ENCODE results near the gene PRAME.
"Not testable (repeated sequence)": the region's sequence is repeated elsewhere in the genome, so short reads cannot be mapped to it uniquely, and the experiment has no call there.

The PRAME gene, protein sequence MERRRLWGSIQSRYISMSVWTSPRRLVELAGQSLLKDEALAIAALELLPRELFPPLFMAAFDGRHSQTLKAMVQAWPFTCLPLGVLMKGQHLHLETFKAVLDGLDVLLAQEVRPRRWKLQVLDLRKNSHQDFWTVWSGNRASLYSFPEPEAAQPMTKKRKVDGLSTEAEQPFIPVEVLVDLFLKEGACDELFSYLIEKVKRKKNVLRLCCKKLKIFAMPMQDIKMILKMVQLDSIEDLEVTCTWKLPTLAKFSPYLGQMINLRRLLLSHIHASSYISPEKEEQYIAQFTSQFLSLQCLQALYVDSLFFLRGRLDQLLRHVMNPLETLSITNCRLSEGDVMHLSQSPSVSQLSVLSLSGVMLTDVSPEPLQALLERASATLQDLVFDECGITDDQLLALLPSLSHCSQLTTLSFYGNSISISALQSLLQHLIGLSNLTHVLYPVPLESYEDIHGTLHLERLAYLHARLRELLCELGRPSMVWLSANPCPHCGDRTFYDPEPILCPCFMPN

GRCh38 chr22:22558972-22559603 lies at the start of gene PRAME:
Gene PRAME (minus strand): TSS chr22:22559265. CDS start chr22:22556832, 2,433 bp downstream.
- in situ Hi-C loops (cut with MboI; ENCODE audit: low pct_unique_long_range_greater_than_20kb, low sequenced_read_pairs): loop anchor here (25.0 kb wide), 1 partner anchor 97 kb away; no protein-coding TSS in a partner anchor
- peak; percentile 97 for DNase-seq

GRCh38 chr22:22608022-22608421 lies 49.0 kb upstream of the PRAME start:
- in situ Hi-C loops (cut with MboI; ENCODE audit: low pct_unique_long_range_greater_than_20kb, low sequenced_read_pairs); DNase-seq: not testable (repeated sequence)

- DNase-seq: no peak
- in situ Hi-C loops (cut with MboI; ENCODE audit: low pct_unique_long_range_greater_than_20kb, low sequenced_read_pairs): no loop called here
Measured at GRCh38 chr22:22605074-22605404, 46.0 kb upstream of the PRAME start.

DNA sequence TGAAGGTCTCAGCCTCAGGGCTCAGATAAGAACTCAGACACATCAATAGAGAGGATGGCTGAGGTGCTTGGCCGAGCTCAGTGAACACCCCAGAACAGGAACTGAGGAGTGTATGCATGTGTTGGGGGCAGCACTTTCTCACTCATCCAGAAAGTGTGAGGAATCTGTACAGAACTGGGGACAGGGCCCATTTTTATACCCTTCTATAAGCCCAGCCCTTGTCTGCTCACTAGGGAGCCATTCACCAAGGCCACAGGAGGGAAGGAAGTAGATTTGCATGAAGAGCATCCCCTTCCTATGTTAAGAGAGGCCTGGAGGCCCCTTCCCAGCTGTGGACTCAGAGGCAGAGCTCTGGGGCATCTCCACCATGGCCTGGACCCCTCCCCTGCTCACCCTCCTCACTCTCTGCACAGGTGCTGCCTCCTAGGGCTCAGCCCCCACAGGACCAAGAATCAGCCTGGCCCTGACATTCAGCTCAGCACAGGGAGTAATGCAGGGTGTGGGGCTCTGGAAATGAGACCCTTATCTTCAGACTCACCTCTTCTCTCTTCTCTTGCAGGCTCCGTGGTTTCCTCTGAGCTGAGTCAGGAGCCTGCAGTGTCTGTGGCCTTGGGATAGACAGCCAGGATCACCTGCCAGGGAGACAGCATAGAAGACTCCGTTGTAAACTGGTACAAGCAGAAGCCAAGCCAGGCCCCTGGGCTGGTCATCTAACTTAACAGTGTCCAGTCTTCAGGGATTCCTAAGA lies 45.4 kb upstream of the PRAME start:
- in situ Hi-C loops (cut with MboI; ENCODE audit: low pct_unique_long_range_greater_than_20kb, low sequenced_read_pairs): no loop called here

DNA sequence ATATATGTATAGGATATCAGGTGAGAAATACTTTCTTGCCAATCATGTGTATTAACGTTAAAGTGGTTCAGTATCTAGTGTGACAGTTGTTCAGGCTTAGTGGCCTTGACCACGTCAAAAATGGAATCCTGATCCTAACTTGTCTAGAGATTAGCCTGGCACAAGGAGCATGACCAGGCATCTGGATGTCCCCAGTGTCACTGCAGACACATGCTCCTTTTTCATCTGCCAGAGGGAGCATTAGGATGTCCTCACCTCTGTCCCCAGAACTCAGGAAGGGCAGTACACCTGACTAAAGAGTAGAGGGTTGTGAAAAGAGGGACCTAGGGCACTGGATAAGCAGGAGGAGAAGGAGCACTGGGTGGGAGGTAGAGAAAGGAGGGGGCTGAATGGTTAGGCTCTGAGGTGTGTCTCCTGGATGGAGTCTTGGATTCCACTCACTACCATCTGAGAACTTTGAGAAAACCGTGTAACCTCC lies 44.4 kb upstream of the PRAME start:
- no peak for DNase-seq
- in situ Hi-C loops (cut with MboI; ENCODE audit: low pct_unique_long_range_greater_than_20kb, low sequenced_read_pairs): no loop called here

More for the DNA sequence above, 45.4 kb upstream of the PRAME start:
- no peak for DNase-seq

DNA sequence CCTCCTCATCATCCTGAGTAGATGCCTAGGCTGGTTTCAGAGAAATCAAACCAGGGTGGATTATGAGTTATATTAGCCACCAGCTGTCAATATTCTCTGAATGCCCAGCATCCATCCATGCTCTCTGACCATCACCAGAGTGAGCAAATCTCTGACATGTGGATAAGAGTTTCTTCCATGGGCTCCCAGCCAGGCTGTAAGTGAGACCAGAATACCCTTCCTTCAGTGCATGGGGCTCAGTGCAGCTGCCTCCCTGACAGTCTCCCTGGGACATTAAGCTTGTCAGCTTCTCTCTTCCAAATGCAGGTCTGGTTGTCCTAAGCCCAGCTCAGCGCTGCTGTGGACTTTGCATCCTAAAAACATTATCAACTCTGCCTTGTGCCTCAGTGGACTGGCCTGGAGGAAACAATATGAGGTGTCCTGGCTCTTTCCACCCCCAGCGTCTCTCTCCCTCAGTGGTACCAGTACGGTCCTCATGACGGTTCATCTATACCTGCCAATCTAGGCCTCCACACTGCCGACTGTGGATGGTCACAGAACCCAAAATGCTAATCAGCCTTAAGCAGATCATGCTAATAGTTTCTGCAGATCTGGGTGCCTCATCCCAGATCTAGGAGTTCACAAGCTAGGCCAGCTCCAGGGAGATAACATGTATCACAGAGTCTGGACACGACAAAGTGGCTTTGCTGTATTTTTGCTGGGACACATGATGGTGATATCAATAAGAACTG lies 41.6 kb upstream of the PRAME start:
- DNase-seq: no peak
- in situ Hi-C loops (cut with MboI; ENCODE audit: low pct_unique_long_range_greater_than_20kb, low sequenced_read_pairs): no loop called here

DNA sequence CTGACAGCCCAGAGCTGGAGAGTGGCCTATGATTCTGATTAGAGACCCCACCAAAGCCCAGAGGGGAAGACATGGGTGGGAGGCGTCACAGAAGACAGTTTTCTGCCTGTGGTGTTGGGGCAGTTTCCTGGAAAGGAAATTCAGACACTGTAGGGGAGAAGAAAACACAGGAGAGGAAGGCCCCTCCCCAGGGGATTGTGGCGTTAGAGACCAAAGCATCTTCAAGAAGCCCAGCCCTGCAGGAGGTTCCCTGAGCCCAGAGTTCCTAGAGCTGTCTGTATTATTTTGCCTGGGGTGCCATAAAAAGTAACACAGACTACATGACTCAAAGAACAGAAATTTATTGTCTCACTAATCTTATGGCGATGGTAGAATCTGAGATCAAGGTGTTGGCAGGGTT lies 40.2 kb upstream of the PRAME start:
- in situ Hi-C loops (cut with MboI; ENCODE audit: low pct_unique_long_range_greater_than_20kb, low sequenced_read_pairs): no loop called here
- no peak for DNase-seq

DNA sequence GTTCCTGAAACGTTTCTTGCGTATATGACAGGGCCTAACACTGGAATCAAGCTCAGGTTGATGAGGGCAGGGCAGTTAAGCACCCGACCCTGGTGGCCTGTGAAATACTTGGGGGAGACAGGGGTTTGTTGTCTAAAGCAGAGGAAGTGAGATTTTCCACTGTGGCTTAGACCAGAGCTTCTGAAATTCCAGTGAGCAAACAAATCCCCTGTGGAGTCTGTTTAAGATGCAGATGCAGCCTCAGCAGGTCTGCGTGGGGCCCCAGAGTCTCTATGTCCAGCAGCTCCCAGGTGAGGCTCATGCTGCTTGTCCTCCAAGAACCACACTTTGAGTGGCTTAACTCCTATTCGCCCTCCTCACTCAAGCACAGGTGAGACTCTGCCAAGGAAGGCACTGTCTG lies 39.1 kb upstream of the PRAME start:
- in situ Hi-C loops (cut with MboI; ENCODE audit: low pct_unique_long_range_greater_than_20kb, low sequenced_read_pairs): no loop called here
- no peak for DNase-seq

DNA sequence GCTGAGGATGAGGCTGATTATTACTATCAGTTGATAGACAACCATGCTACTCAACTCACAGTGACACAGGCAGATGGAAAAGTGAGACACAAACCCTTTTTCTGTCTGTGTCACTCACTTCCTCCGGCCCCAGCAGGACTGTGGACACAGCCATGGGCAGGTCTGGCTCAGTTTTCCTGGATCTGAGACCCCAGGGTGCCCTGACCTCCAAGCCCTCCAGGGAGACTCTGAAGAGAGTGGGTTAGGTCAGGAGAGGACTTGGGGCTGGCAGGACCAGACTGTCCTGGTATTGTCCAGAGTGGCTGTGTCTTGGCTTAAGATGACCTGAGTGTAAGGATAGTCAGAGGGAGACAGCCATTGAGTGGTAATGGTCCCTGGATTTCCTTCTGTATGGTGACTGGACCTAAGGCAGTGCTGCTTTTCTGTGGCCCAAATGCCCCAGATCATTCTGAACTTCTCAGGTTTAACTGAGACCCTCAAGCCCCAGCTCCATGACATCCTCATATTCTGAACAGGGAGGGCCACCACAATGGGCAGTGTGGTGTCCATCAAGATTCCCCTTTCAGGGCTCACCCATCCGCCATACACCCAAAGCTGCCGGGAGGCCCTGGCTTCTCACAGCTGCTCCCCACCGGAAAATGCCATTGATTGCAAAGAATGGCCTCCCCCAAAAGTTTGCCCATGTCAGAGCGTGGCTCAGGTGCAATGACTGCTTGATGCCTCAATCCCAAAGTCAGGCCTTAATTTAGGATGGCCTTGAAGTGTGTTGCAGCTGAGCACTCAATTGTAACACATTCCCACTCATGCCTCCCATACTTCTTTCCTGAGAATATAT lies 36.2 kb upstream of the PRAME start:
- in situ Hi-C loops (cut with MboI; ENCODE audit: low pct_unique_long_range_greater_than_20kb, low sequenced_read_pairs): no loop called here
- no peak for DNase-seq

GRCh38 chr22:22593964-22594656 lies 35.0 kb upstream of the PRAME start:
- in situ Hi-C loops (cut with MboI; ENCODE audit: low pct_unique_long_range_greater_than_20kb, low sequenced_read_pairs): no loop called here
- DNase-seq: peak; percentile 28

DNA sequence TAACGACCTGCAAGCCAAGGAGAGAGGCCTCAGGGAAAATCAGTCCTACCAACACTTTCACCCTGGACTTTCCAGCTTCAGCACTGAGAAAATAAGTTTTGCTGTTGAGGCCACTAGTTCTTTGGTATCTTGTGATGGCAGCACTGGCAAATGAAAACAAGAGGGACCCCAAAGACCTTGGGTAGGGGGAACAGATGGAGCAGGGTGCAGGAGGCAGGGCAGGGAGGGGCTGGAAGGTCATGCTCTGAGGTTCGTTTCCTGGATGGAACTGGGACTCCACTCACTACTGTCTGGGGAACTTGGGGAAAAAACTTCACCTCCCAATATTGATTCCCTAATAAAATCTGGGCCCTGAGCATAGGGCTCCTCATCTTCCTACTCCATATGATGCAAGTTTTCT lies 34.2 kb upstream of the PRAME start:
- in situ Hi-C loops (cut with MboI; ENCODE audit: low pct_unique_long_range_greater_than_20kb, low sequenced_read_pairs): no loop called here

DNA sequence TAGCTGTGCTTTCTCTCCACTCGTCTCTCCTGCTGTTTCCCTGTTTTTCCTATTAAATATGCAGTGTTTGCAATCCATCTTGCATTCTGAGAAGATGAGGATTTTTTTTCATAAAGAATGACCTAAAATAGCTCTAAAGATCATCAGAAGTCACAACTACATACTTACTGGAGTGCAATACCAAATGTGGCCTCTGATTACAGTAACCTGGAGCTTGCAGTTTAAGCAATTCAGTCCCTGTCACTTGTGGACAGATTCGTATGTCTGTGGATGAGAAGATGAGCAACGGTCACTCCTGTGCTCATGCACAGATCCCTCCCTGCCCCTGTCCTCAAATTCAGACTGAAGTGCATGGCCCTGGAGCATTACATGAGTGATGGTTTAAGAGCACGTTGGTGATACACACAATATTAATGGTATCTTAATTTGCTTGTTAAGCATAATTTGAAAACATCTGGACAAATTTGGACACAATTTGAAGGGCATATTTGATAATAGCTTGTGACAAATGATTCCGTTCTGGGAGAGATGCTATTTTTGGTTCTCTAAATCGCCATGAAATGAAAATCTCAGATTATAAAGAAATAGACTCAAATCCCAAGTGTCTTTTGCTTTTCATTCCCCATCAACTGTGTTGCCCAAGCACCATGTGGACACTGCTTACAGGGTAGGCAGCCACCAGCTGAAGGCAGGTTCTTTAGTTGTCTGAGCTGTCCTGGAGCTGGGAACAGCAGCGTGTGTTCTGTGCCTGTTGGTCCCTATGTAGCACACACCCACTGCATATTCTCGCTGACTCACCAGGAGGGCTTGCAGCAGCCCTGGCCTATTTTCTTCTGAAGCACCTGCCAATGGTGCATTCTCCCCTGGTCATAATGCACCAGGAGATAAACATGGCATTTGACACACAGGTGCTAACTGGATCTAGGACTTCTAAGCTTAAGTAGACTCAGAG lies 32.6 kb upstream of the PRAME start:
- in situ Hi-C loops (cut with MboI; ENCODE audit: low pct_unique_long_range_greater_than_20kb, low sequenced_read_pairs): no loop called here
- DNase-seq: no peak

More for the DNA sequence above, 34.2 kb upstream of the PRAME start:
- DNase-seq: no peak

DNA sequence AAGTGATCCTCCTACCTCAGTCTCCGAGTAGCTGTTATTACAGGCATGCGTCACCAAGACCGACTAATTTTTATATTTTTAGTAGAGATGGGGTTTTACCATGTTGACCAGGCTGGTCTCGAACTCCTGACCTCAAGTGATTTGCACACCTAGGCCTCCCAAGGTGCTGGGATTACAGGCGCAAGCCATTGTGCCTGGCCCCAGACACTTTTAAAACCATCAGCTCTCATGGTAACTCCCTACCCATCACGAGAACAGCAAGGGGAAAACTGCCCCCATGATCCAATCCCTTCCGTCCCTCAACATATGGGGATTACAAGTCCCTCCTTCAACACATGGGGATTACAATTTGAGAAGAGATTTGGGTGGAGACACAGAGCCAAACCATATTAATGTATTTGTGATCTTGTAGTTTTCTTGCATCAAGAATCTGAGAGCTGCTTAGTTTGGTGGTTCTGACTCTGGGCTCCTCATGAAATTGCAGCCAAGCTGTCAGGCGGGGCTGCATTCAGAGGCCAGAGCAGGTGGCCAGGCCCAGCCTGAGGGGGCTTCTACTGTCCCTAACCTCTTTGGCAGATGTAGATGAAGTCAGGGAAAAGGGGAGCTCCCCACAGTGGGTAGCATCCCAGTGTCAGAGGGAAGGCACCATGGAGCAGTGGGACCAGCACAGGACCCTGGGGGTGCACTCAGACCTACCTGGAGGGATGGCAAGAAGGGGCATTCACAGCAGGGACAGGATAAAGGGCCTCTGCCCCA lies 31.2 kb upstream of the PRAME start:
- in situ Hi-C loops (cut with MboI; ENCODE audit: low pct_unique_long_range_greater_than_20kb, low sequenced_read_pairs): no loop called here
- DNase-seq: no peak

GRCh38 chr22:22588485-22589164 lies 29.6 kb upstream of the PRAME start:
- in situ Hi-C loops (cut with MboI; ENCODE audit: low pct_unique_long_range_greater_than_20kb, low sequenced_read_pairs): no loop called here
- no peak for DNase-seq

- DNase-seq: no peak
- in situ Hi-C loops (cut with MboI; ENCODE audit: low pct_unique_long_range_greater_than_20kb, low sequenced_read_pairs): no loop called here
Measured at GRCh38 chr22:22587577-22588188, 28.6 kb upstream of the PRAME start.

All from KBM-7 (cell line).